Endothelial cell of umbilical vein (primary cell): ENCODE results near the gene KDM4D.

Source experiments
- MYC ChIP-seq: IDR thresholded peaks from one replicate; pipeline ENCODE4 v1.6.1; 2011; ENCODE audit warnings: mild to moderate bottlenecking, low read depth, low read length
- POLR2A ChIP-seq: IDR thresholded peaks from 2 replicates; pipeline ENCODE4 v1.6.1; 2012; ENCODE audit warnings: low read depth, mild to moderate bottlenecking, control low read depth, low read length
- TF ChIP-seq, protein P1 (sequence below), 2 donors: IDR thresholded peaks; 1 replicate in 1 of 2; 2 replicates in 1 of 2; pipeline ENCODE4 v1.5.1; 2011; ENCODE audit warnings: low read length in 2 of 2, mild to moderate bottlenecking in 2 of 2, moderate library complexity in 2 of 2, control low read depth in 1 of 2, inconsistent platforms in 1 of 2, low read depth in 1 of 2; ENCODE audit not compliant: insufficient read depth in 1 of 2; ENCODE audit errors: extremely low read depth in 1 of 2

DNA sequence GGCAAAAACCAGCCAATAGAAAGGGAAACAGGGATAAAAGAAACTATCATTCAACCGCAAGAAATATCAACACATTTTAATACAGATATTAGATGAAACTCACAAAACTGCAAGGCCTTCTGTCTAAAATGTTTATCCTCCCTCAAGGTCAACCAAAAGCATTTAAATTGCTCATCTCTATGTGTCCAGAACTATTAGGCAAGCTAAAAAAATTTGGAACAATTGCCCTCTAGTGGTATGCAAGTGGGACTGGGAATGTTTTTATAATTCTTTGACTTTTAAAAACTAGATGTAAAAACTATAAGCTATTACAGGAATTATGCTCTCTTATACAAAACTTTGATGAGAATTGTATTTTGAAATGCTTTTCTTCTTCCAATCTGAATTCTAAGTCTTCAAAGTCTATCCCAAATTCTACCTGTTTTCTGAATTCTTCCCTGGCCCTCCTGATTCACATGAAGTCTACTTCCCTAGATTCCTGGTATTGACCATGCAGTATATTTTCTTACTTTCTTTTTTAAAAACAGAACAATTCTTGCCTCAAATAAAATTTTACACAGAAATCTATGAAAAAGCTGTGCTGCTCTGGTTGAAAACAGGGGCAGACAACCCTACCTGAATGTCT lies 5.1 kb upstream of the KDM4D start:
- no peak for TF ChIP-seq POLR2A
- no peak for TF ChIP-seq MYC
- TF ChIP-seq, protein P1, sequence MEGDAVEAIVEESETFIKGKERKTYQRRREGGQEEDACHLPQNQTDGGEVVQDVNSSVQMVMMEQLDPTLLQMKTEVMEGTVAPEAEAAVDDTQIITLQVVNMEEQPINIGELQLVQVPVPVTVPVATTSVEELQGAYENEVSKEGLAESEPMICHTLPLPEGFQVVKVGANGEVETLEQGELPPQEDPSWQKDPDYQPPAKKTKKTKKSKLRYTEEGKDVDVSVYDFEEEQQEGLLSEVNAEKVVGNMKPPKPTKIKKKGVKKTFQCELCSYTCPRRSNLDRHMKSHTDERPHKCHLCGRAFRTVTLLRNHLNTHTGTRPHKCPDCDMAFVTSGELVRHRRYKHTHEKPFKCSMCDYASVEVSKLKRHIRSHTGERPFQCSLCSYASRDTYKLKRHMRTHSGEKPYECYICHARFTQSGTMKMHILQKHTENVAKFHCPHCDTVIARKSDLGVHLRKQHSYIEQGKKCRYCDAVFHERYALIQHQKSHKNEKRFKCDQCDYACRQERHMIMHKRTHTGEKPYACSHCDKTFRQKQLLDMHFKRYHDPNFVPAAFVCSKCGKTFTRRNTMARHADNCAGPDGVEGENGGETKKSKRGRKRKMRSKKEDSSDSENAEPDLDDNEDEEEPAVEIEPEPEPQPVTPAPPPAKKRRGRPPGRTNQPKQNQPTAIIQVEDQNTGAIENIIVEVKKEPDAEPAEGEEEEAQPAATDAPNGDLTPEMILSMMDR (IDR thresholded peaks at IDR 0.05; ENCODE audit: extremely low read depth in 1 of 2, insufficient read depth in 1 of 2, low read depth in 1 of 2, low read length in 2 of 2): peak; percentile 33 to 51
